IPS-18c (cell line): ENCODE results near the gene ADGB.
"Not testable (repeated sequence)": the region's sequence is repeated elsewhere in the genome, so short reads cannot be mapped to it uniquely, and the experiment has no call there.

Source experiments
- H3K4me3 ChIP-seq: 2 replicates; pipeline ENCODE4 v1.7.0; 2013; ENCODE audit warnings: low read depth, mild to moderate bottlenecking, low read length, moderate library complexity; ENCODE audit not compliant: insufficient read depth
- H3K9me3 ChIP-seq: one replicate; pipeline ENCODE4 v1.6.1; 2013; ENCODE audit warnings: mild to moderate bottlenecking, low read length, moderate library complexity; ENCODE audit not compliant: control insufficient read depth, insufficient read depth

Gene ADGB

GRCh38 chr6:146787876-146788508 is 189.2 kb downstream of the ADGB start:
- no peak overlapping the region for H3K4me3 ChIP-seq
- H3K9me3 ChIP-seq, result peaks cover 4% of the 10 kb centered on the region

DNA sequence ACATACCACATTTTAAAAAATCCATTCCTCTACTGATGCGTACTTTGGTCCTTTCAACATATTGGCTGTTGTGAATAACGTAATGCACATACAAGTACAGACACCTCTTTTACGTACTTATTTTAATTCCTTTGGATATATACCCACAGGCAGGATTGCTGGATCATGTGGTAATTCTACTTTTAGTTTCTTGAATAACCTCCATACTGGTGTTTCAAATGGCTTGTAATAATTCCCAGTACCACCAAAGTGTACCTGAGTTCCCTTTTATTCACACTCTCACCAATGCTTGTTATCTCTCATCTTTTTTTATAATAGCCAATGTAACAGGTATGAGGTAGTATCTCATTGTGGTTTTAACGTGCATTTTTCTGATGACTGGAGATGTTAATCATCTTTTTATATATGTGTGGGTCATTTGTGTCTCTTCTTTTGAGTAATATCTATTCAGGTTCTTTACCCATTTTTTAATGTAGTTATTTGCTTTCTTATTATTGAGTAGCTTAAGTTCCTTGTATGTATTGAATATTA is 191.9 kb downstream of the ADGB start:
- Histone ChIP-seq H3K4me3 (no peak overlapping the region), H3K9me3 (peaks cover 4% of the 10 kb centered on the region)

DNA sequence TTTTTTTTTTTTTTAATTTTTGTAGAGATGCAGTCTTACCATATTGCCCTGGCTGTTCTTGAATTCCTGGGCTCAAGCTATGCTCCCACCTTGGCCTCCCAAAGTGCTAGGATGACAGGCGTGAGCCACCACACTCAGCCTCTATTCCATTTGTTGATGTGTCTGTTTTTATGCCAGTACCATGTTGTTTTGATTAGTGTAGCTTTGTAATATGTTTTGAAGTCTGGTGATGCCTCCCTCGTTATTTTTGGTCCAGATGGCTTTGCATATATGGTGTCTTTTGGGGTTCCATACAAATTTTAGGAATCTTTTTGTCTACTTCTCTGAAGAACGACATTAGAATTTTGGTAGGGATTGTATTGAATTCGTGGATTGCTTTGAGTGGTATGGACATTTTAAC is 193.2 kb downstream of the ADGB start:
- no peak overlapping the region for H3K4me3 ChIP-seq
- H3K9me3 ChIP-seq, result peaks cover 4% of the 10 kb centered on the region

DNA sequence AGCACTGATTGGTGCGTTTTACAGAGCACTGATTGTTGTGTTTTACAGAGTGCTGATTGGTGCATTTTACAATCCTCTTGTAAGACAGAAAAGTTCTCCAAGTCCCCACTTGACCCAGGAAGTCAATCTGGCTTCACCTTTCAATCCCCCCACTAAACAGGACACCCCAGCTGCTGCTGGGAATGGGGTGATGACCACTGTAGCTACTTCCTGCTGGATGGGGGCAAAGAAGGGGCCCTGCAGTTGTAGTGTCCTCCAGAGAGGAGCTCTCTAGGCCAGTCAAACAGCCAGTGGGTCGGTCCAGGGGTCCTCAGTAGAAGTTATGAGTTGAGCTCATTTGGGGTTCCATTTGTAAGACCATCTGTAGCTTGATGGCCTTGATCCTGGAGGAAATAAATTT is 194.4 kb downstream of the ADGB start:
- not testable (repeated sequence) for H3K4me3 ChIP-seq, H3K9me3 ChIP-seq

GRCh38 chr6:146795479-146796133 is 196.8 kb downstream of the ADGB start:
- H3K9me3 ChIP-seq, result peaks cover 4% of the 10 kb centered on the region

DNA sequence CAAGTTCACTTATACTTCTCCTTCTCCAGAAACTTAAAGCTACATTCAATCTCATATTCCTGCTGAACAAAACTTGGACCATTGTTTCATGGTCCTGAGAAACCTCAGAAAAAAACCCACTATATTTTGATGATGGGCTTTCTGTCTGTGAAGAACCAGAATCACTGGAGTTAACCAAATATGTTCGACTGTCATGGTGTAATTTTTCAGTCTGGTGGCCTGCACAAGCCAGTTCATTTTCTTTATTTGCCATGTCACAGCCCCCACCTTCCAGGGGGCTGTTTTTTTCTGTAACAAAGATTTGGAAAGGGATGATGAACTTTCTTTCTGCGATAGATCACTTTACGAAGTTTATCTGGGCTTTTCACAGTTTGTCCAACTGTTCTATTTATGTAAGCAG is 204.4 kb downstream of the ADGB start:
- H3K4me3 ChIP-seq, H3K9me3 ChIP-seq: not testable (repeated sequence)

More at GRCh38 chr6:146795479-146796133, 196.8 kb downstream of the ADGB start:
- H3K4me3 ChIP-seq, result no peak overlapping the region

GRCh38 chr6:146803601-146804000 is 204.8 kb downstream of the ADGB start:
- no peaks in the 10 kb centered on the region for H3K9me3 ChIP-seq
- no peak overlapping the region for H3K4me3 ChIP-seq

DNA sequence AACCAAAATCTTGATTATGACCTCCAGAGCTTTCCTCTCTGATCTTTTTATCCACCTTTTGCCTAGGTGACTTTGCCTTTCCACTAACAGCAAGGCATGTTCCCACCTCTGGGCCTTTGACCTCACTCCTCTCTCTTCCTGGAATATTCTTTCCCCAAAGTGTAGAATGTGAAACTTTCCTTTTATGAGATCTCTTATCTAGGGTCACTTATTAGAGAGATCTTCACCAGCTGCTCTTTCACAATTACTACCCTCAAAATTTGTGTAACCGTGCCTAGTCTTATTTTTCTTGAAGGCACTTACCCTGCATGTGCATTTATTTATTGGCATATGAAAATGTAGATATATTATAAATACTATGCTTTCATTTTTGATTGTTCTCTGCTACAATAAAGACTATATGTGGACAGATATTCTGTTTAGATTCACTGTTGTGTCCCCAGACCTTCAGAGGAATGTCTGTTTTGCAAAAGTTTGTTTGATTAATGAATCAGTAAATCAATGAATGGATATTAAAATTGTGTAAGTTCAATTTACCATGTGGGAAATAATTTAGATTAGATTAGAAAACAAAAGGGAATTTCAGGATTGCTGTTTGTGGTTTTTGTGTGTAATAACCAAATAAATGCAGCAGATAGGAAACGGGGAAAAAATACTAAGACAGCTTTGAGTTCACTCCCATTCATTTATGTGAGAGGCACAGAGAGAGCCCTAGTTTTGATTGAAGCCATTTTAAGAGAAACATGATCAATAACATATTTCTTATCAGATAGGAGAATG is 207.0 kb downstream of the ADGB start:
- no peaks in the 10 kb centered on the region for H3K9me3 ChIP-seq
- no peak overlapping the region for H3K4me3 ChIP-seq

DNA sequence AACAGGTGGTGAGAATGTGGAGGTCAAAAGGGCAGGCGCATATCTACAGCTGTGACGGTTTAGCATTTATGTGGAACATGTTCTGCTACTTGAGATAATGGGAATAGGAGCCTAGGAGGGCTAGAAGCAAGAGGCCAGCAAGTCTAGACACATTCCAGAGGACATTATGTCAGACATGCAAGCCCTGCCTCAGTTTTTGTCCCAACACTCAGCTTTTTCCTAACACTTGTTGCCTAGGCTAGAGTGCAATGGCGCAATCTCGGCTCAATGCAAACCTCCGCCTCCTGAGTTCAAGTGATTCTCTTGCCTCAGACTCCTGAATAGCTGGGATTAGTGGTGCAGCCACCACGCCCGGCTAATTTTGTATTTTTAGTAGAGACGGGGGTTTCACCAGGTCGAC is 210.2 kb downstream of the ADGB start:
- not testable (repeated sequence) for H3K4me3 ChIP-seq, H3K9me3 ChIP-seq

DNA sequence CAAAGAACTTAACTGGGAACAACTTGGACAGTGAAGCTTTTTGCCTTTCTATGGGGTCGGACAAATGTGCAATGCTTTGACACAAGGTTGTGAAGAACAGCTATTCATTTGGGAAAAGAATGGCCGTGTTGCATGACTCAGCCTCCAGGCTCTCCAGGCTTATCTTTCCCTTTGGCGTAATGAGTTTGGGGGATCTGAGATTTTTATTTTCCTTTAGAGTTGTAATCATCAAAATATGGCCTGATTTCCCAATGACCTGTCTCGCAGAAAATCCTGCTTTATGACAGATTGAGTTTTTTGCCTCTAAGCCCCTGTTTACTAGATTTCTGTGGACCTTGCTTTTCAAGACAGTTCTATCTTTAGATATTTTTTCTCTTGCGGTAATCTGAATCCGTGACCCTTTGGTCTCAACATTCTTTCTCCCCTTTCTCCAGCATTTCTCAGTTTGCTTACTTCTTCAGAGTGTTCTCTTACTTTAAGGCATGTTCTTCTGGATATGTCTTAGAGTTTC is 214.1 kb downstream of the ADGB start:
- not testable (repeated sequence) for H3K9me3 ChIP-seq, H3K4me3 ChIP-seq

DNA sequence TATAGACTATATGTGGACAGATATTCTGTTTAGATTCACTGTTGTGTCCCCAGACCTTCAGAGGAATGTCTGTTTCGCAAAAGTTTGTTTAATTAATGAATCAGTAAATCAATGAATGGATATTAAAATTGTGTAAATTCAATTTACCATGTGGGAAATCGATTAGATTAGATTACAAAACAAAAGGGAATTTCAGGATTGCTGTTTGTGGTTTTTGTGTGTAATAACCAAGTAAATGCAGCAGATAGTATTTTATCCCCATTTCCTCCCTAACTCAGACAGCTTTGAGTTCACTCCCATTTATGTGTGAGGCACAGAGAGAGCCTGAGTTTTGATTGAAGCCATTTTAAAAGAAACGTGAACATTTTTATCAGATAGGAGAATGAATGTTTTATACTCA is 214.8 kb downstream of the ADGB start:
- Histone ChIP-seq H3K4me3 (no peak overlapping the region), H3K9me3 (no peaks in the 10 kb centered on the region)

GRCh38 chr6:146814148-146814750 is 215.5 kb downstream of the ADGB start:
- no peaks in the 10 kb centered on the region for H3K9me3 ChIP-seq
- H3K4me3 ChIP-seq, result no peak overlapping the region

DNA sequence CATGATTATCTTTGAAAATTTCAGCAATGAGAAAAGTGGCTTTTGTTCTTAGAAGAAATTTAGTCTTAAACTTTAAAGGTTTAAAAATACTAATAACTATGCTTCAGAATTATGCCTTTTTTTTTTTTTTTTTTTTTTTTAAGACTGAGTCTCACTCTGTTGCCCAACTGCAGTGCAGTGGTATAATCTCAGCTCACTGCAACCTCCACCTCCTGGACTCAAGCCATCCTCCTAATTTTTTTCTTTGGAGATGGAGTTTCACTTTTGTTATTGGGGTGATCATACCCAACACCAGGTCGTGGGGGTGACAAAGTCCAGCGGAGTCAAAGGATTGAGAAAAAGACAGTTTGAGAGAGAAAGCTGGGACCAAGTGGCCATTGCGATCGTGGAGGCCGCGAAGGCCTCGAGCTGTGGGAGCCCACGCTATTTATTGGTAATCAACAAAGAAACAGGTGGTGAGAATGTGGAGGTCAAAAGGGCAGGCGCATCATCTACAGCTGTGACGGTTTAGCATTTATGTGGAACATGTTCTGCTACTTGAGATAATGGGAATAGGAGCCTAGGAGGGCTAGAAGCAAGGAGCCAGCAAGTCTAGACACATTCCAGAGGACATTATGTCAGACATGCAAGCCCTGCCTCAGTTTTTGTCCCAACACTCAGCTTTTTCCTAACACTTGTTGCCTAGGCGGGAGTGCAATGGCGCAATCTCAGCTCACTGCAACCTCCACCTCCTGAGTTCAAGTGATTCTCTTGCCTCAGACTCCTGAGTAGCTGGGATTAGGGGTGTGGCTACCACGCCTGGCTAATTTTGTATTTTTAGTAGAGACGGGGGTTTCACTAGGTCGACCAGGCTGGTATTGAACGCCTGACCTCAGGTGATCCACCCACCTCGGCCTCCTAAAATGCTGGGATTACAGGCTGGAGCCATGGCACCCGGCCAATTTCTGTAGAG is 217.0 kb downstream of the ADGB start:
- H3K4me3 ChIP-seq, H3K9me3 ChIP-seq: not testable (repeated sequence)

DNA sequence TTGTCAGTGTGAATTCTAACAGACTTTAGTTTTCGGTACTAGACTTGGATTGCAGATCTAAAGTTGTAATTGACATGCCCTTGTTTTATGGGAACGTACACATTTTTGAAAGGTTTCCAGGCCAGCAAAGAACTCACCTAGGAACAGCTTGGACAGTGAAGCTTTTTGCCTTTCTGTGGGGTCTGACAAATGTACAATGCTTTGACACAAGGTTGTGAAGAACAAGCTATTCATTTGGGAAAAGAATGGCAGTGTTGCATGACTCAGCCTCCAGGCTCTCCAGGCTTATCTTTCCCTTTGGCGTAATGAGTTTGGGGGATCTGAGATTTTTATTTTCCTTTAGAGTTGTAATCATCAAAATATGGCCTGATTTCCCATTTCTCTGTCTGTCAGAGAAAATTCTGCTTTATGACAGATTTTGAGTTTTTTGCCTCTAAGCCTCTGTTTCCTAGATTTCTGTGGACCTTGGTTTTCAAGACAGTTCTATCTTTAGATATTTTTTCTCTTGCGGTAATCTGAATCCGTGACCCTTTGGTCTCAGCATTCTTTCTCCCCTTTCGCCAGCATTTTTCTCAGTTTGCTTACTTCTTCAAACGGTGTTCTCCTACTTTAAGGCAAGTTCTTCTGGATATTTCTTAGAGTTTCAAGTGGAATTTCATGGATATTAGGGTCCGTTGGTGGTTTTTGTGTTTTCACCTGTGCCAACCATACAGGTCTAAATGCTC is 221.0 kb downstream of the ADGB start:
- H3K4me3 ChIP-seq, result no peak overlapping the region
- no peaks in the 10 kb centered on the region for H3K9me3 ChIP-seq

GRCh38 chr6:146827216-146827928 is 228.6 kb downstream of the ADGB start:
- Histone ChIP-seq H3K4me3 (no peak overlapping the region), H3K9me3 (no peaks in the 10 kb centered on the region)
